Measurements from ENCODE around the gene TMLHE.

GRCh38 chrX:155514225-155514624, 98.5 kb downstream of the TMLHE start:
- no peak for TF ChIP-seq POLR2A (IDR thresholded peaks at IDR 0.05)
- no peak for TF ChIP-seq CTCF (IDR thresholded peaks at IDR 0.05)
